Endothelial cell (in vitro differentiated cells): ENCODE measurements around the gene ARPC5L. TPM values are rescaled to one million over a fixed set of nuclear protein-coding genes. Genes with fewer than 3 reads are reported as not detected.

Experiments used
- DNase-seq: peaks from one replicate; pipeline ENCODE4 v3.0.0; 2021; ENCODE audit warnings: low spot score
- H3K27ac Mint-ChIP-seq: one replicate; pipeline ENCODE4 v1.8.0; 2021; ENCODE audit warnings: mixed read lengths, inconsistent platforms; ENCODE audit not compliant: unreplicated experiment
- H3K27me3 Mint-ChIP-seq: one replicate; pipeline ENCODE4 v1.8.0; 2021; ENCODE audit warnings: mild to moderate bottlenecking, moderate library complexity, mixed read lengths, inconsistent platforms; ENCODE audit not compliant: unreplicated experiment
- H3K36me3 Mint-ChIP-seq: one replicate; pipeline ENCODE4 v1.8.0; 2021; ENCODE audit warnings: mild to moderate bottlenecking, low read depth, mixed read lengths, inconsistent platforms; ENCODE audit not compliant: unreplicated experiment
- H3K4me1 Mint-ChIP-seq: one replicate; pipeline ENCODE4 v1.8.0; 2021; ENCODE audit warnings: mild to moderate bottlenecking, mixed read lengths, inconsistent platforms; ENCODE audit not compliant: unreplicated experiment
- H3K4me3 Mint-ChIP-seq: one replicate; pipeline ENCODE4 v1.8.0; 2021; ENCODE audit warnings: mild to moderate bottlenecking, mixed read lengths, inconsistent platforms; ENCODE audit not compliant: unreplicated experiment
- H3K9me3 Mint-ChIP-seq: one replicate; pipeline ENCODE4 v1.8.0; 2021; ENCODE audit warnings: mixed read lengths, inconsistent platforms; ENCODE audit not compliant: unreplicated experiment
- total RNA-seq: library from RNA; stranded (reverse); fragmentation: NEBNext Ultra II Directional; extraction: Animal tissue kit (Norgen Biotek cat#: 25700); gene quantifications from one replicate; pipeline ENCODE4 v1.2.1, GENCODE V29; 2021; ENCODE audit not compliant: unreplicated experiment
- TF ChIP-seq, protein P1 (sequence below): fragments of 200-600 bp; sonication (generic); IDR thresholded peaks from one replicate; pipeline ENCODE4 v1.5.0; 2021; ENCODE audit warnings: antibody characterized with exemption; ENCODE audit not compliant: unreplicated experiment

Gene ARPC5L
- total RNA-seq, 1 donor from 2014 or later = 67.0 TPM

DNA sequence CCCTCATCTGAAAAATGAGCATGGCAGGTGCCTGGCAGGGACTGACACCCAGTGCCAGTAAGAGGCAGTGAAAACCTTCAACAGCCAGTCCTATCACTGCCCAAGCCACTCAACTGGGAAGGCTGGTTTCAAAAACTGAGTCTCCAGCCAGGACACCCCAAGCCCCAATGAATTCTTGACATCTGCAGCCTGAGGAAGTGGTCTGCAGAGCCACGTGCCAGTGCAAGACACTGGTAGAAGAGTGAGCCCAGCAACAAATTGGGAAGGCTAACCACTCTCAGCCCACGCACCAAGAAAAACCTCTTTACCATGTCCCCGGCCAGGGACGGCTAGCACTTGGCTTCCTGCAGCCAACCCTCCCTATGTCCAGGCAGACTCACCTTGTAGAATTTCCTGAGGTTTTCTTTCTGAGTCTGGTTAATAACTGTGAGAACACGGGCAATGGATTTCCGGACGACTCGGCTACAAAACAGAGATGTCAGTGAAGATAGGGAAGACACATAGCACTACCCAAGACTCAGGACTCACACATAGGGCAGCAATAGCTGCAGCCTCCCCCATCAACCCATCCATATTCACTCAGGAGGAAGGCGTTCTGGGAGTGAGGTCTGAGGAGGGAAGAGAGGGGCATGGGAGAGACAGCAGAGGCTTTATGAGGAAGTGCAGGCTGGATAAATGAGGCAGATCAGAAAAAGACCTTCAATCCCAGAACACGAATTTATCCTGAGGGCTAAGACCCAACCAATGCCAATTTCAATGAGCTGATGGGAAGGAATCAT is 1.9 kb upstream of the ARPC5L start:
- DNase-seq = no peak
- H3K27me3 Mint-ChIP-seq = peaks cover 9% of the 10 kb centered on the region
- peaks cover 10% of the 10 kb centered on the region for H3K36me3 Mint-ChIP-seq
- TF ChIP-seq, protein P1, sequence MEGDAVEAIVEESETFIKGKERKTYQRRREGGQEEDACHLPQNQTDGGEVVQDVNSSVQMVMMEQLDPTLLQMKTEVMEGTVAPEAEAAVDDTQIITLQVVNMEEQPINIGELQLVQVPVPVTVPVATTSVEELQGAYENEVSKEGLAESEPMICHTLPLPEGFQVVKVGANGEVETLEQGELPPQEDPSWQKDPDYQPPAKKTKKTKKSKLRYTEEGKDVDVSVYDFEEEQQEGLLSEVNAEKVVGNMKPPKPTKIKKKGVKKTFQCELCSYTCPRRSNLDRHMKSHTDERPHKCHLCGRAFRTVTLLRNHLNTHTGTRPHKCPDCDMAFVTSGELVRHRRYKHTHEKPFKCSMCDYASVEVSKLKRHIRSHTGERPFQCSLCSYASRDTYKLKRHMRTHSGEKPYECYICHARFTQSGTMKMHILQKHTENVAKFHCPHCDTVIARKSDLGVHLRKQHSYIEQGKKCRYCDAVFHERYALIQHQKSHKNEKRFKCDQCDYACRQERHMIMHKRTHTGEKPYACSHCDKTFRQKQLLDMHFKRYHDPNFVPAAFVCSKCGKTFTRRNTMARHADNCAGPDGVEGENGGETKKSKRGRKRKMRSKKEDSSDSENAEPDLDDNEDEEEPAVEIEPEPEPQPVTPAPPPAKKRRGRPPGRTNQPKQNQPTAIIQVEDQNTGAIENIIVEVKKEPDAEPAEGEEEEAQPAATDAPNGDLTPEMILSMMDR = no peak
- no peaks in the 10 kb centered on the region for H3K9me3 Mint-ChIP-seq
- H3K4me1 Mint-ChIP-seq = peaks cover 10% of the 10 kb centered on the region
- peak overlapping the region; percentile 87 for H3K4me3 Mint-ChIP-seq
- H3K27ac Mint-ChIP-seq = no peak overlapping the region

DNA sequence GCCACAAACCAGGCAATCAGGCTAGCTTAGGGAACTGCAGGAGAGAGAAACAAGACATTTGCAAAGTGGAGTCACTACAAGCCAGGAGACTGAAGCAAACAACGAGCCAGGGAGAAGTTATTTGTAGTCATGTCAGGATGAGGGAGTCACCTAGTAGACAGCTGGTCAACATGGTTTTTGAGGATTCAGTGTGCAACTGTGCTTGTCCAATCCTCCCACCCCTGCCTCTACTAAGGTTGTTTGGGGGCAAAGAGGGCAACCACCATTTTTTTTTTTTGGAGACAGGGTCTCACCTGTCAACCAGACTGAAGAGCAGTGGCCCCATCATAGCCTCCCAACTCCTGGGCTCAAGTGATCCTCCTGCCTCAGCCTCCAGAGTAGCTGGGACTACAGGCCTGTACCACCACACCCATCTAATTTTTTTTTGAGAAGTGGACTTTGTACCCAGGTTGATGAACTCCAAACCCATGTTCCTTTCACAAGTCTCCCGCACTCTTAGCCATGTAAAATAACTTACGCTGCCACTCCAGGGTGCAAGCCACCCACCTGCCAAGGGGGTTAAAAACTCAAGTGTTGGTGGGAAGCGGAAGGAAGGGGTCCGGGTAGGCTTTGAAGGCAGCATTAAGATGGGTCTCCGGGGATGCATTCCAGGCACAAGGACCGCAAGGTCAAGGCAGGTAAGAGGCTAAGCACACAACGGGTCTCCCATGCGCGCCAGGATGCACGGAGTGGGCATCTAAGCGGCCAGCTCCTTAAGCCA is 1.2 kb upstream of the ARPC5L start:
- Mint-ChIP-seq H3K27me3 (peaks cover 9% of the 10 kb centered on the region), H3K27ac (no peak overlapping the region), H3K36me3 (peaks cover 10% of the 10 kb centered on the region), H3K9me3 (no peaks in the 10 kb centered on the region), H3K4me3 (peak overlapping the region; percentile 87), H3K4me1 (peaks cover 10% of the 10 kb centered on the region)
- TF ChIP-seq, protein P1 = no peak
- no peak for DNase-seq

DNA sequence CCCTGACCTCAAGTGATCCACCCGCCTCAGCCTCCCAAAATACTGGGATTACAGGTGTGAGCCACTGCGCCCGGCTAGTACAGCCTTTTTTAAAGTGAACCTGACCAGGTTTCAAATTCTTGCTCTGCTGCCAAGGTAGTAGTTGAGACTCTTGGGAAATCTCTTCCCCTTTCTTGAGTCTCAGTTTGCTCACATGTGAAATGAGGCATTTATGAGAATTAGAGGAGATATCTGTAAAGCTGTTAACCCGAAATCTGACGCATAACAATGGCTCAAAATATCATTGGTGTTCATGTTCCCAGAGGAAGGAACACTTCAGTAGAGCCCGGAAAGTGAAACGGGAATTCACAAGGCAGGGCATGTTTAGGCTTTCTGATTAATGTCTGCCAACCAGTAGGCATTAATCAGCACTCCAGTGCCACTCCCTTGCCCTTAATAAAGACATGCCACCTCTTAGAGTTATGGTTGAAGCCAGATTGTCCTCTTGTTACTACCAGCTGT is 1.5 kb downstream of the ARPC5L start:
- no peak overlapping the region for H3K27ac Mint-ChIP-seq
- TF ChIP-seq, protein P1 = no peak
- H3K36me3 Mint-ChIP-seq = peaks cover 10% of the 10 kb centered on the region
- no peaks in the 10 kb centered on the region for H3K9me3 Mint-ChIP-seq
- H3K4me1 Mint-ChIP-seq = peaks cover 15% of the 10 kb centered on the region
- DNase-seq = no peak
- peaks cover 4% of the 10 kb centered on the region for H3K27me3 Mint-ChIP-seq
- H3K4me3 Mint-ChIP-seq = peak overlapping the region; percentile 22

DNA sequence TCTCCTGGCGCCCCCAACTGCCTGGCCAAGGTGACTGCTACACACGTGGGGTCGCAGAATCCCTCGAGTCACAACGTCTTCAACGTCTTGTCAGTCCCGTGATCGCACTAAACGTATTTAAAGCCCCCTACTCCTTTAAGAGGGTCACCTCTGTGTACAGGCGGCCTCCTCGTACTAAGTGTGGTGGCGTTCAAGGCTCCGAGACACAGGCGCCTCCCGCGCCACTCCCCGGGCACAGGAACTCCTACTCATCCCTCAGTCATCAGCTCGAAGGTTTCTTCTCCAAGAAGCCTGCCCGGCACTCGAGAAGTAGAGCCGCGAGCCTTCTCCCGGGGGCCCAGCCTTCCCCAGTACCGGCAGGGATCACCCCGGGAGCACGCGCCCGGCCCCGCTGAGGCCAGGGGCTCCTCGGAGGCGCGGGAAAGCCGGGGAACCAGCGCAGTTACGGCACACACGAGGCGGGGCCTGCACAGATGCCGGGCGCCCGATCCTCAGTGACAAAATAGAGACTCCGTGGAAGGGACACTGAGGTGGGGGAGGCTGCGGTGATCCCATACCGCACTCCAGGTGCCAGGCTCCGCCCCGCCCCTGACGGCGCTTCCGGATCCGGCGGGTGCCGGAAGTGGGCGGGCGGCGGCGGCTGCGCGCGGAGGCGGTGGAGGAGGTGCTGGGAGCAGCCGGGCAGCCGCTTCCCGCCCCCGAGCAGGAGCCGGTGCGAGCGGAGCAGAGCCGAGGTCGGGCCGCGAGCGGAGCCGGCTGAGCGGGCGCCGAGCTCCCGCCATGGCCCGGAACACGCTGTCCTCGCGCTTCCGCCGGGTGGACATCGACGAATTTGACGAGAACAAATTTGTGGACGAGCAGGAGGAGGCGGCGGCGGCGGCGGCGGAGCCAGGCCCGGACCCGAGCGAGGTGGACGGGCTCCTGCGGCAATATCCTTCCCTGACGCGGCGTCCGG is 6.9 kb downstream of the ARPC5L start:
- TF ChIP-seq, protein P1 = no peak
- H3K4me1 Mint-ChIP-seq = peaks cover 34% of the 10 kb centered on the region
- H3K27ac Mint-ChIP-seq = peak overlapping the region; percentile 93
- peaks cover 10% of the 10 kb centered on the region for H3K36me3 Mint-ChIP-seq
- H3K4me3 Mint-ChIP-seq = peak overlapping the region; percentile 98
- H3K27me3 Mint-ChIP-seq = peaks cover 4% of the 10 kb centered on the region
- no peaks in the 10 kb centered on the region for H3K9me3 Mint-ChIP-seq
- DNase-seq = peak; percentile 90
